ENCODE data around the gene GPRC6A. TPM values are rescaled to one million over a fixed set of nuclear protein-coding genes. Genes with fewer than 3 reads are reported as not detected.

GPRC6A gene
- not detected in 2 replicates for total RNA-seq

GRCh38 chr6:116828983-116829382 is at the start of gene GPRC6A:
TSS of gene GPRC6A (minus strand) at chr6:116829083. CDS start at chr6:116829013, 70 bp downstream.

DNA sequence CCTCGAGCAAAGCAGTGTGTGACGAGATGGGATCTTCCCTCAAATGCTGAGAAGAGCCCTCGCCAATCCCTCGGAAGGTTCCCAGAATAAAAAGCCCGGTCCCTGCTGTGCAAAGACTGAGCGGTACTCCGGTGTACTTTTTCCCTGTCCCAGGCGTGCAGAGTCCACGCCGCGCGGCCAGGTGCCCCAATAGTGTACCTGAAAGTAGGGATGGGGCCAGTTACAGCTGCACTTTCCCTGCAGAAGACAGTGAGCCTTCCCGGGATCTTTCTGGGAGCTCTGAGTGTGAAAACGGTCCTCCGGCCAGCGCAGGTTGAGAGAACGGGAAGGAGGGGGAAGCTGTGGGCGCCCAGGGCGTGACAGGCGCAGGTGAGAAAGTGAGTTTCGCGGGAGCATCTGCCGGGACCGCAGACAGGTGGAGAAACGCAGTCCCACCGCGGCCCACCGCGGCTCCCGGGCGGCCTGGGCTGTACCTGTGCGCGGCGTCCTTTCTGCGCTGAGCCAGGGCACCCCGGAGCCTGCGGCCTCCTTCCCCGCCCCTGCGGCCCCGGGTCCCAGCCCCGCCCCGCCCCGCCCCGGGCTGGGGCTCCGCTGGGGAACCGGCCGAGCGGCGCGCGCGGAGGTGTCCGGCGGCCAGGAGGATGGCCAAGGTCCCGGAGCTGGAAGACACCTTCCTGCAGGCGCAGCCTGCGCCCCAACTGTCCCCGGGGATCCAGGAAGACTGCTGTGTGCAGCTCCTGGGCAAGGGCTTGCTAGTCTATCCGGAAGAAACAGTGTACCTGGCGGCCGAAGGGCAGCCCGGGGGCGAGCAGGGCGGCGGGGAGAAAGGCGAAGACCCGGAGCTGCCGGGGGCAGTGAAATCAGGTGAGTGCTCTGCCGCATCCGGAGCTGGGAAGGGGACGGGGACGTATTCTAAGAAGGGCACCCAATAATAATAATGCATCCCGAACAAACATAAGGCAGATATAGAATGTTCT is 48.0 kb upstream of the GPRC6A start, which contains the start of gene RFX6:
Gene RFX6, plus strand, starts transcription at position 608 of the 977 bp plus-strand sequence. Its CDS starts 34 bp downstream, at position 642.

GRCh38 chr6:116764961-116765841 is 63.7 kb downstream of the GPRC6A start, which contains the start of gene FAM162B:
TSS of gene FAM162B (minus strand) at chr6:116765719. CDS start at chr6:116765576, 143 bp downstream.

Other genes with a start within 250 kb of the GPRC6A start
- 0.05 and 0.30 TPM in 2 replicates for gene RSPH4A, start 212.6 kb downstream of the GPRC6A start, total RNA-seq
- 18.5 and 19.3 TPM in 2 replicates for gene ZUP1, start 160.3 kb downstream of the GPRC6A start, total RNA-seq
- 12.8 and 14.0 TPM in 2 replicates for gene KPNA5, start 147.9 kb downstream of the GPRC6A start, total RNA-seq
- not detected in 2 replicates for gene FAM162B, start 63.4 kb downstream of the GPRC6A start, total RNA-seq
- gene RFX6, start 48.2 kb upstream of the GPRC6A start, total RNA-seq: not detected in 2 replicates